GM19193 (cell line): ENCODE measurements around the gene NGEF.

Source experiments
- POLR2A ChIP-seq: IDR thresholded peaks from 4 replicates; pipeline ENCODE4 v1.6.1; 2011; ENCODE audit not compliant: insufficient read depth, insufficient read length; ENCODE audit errors: extremely low read depth

Gene NGEF

DNA sequence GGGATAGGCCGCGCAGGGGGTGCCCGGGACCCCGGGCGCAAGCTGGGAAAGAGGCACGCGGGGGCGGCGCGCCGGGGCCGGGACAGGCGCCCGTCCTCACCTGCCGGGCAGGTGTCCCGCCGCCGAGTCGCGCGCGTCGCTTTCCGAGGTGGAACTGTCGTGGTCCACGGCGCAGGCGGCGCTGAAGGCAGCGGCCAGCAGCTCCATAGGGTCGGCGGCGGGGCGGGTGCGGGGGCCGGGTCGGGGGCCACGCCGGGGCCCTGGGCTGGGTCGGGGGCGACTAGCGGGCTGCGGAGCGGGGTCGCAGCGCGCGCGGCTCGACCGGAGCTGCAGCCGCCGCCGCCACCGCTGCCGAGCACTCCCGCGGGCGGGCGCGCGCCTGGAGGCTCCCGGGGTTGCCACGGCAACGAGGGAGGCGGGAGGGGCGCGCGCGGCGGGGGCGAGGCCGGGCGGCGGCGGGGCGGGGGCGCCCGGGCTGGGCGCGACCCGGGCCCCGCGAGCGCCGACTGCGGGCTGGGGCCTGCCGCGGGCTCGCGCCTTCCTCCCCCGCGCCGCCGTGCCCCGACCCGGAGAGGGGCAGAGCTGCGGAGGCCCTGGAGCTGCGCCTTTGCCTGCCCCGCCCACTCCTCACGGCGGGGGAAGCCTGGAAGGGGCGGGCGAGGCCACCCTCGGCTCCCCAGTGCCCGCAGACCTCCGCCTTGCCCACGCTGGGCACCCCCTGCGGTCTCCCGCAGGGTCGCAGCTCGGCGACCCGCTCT, 85.1 kb downstream of the NGEF start:
- no peak for TF ChIP-seq POLR2A

DNA sequence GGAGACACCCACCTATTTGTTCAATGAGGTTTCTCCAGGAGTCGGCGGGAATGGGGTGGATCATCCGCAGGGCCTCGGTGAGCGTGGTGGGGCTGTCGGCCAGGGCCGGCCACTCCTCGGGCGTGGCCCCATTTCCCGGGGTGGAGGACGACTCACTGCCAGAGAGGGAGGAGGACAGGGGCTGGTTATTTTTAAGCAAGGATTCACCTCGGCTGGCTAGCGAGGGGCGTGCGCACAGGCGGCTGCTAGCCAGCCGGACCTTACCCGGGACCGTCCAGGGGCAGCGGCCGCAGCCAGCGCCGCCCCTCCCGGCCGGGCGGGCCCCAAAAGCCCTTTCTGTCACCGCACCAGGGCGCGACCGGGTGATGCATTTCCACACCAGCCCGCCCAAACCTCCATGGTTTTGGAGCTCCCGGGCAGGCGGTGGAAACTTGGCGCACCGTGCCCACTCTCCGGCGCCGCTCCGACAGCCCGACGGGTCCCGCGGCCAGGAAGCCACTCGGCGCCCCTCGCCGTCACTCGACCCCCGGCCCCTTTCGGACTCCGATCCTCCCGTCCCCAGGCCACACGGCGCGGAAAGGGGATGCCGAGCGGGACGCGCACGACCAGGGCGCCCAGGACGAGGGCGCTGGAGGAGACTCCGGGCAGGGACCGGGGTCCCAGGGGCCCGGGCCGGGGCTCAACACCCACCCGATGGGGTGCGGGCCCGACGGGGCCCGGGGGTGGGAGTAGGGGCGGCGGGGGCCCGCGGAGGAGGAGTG, 85.8 kb downstream of the NGEF start:
- TF ChIP-seq POLR2A: no peak

DNA sequence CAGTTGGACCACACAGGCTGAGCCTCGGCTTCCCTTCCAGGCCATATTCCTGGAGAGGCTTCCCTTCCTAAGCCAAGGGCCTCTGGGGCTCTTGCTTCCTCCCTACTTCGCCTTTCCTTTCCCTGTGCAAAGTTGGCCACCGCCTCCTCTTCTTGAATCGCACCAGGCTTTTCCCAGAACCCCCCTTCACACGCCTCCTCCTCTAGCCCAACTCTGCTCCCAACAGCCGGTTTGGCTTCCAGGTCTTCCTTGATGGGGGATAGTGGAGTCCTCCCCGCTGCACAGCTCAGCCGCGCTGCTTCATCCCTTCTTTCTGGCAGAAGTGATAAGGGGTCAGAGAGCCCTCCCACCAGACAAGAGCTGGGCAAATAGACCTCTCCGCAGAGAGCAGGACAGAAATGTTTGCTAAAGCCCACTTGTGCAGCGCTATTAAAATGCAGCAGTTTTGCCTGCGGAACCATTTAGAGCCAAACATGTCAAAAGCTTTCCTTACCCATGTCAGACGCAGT, 86.6 kb downstream of the NGEF start:
- TF ChIP-seq POLR2A: no peak

DNA sequence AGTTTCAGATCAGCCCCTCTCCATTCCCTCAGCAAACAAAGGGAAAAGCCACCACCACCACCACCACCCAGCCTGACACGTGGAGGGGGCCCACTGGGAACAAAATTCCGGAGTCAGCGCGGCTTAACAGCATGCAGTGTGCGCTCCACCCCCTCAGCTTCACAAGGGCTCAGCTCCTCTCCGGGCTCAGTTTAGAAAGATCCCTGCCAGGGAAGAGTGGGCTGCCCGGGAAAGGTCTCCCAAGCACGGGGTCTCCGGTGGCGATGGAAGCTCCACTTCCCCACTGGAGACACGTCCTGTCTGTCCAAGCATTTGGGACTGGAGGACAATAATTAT, 87.3 kb downstream of the NGEF start:
- no peak for TF ChIP-seq POLR2A

DNA sequence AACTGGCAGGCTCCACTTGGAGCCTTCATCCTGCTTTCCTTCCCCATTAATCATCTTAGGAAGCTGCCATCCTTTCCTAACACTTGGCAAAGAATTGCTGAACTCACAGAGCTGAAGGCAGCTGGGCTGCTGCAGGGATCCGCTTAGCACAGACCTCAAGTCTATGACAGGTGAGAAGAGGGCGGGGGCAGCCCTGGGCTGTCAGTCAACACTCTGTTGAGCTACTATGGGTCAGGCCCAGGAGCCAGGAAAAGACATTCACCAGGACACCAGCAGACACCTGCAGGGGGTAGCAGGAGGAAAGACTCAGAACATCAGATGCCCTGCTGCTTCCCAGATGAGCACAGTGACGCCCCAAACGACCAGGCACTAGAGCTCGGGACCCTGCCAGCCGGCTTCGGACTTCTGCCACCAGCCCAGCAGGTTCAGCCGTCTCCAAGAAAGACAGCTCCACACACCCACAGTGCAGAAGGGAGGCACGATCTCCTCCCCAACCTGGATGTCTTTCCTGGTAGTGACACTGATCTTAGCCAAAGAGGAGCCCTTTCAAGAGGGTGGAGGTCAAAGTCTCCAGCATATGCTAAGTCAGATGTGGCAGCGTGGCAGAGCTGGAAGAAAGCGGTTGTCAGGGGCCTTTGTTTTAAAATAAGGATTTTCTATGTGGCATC, 87.8 kb downstream of the NGEF start:
- no peak for TF ChIP-seq POLR2A

DNA sequence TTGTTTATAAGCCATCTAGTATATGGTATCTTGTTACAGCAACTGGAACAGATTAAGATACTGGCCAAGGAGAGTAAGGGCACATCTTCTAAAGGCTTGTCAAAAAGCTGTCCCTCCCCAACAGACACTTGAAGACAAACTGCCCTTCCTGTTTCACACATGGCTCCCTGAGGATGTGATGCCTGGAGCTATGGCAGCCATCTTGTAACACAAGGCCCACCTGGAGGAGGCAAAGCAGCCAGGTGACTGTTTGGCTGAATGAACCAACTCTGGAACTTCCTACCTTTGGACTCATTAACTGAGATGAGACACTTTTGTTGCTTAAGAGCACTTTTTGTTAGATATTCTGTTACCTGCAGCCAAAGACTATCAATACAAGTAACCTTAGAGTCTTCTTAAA, 88.6 kb downstream of the NGEF start:
- no peak for TF ChIP-seq POLR2A

DNA sequence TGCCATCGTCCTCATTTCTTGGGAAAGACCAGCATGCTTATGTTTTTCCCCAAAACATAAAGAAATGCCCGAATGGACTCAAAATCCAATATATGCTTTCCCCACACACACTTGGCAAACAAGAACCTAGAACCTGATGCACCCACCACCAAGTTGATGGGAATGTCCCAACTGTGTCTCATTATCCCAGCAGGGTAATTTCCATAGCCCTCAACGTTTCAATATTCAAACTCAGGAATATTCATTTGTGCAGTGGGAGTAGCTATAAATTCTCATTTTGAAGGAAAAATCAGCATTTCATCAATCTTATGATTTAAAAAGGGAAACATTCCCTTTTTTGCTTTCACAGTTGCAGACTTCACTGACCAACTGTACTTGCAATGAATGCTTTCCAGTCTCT, 92.3 kb downstream of the NGEF start:
- TF ChIP-seq POLR2A: no peak

DNA sequence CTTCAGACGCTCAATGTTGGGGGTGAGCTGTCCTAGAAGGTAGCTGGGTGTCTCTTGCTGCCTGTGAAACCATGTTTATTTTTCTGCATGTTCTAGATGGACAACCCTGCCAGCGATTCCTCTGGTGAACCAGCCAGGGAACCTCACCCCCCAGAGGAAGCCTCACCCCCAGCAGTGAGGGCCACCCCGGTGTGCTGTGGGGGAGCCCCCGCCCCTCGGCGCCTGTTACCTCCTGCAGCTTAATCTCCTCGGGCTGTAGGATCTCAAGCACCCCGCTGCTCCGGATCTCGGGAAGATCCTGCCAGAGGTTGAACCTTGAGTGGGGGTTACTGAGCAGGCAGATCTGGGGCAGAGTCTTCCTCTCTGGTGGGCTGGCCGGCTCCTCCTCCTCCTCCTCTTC, 93.0 kb downstream of the NGEF start:
- no peak for TF ChIP-seq POLR2A

DNA sequence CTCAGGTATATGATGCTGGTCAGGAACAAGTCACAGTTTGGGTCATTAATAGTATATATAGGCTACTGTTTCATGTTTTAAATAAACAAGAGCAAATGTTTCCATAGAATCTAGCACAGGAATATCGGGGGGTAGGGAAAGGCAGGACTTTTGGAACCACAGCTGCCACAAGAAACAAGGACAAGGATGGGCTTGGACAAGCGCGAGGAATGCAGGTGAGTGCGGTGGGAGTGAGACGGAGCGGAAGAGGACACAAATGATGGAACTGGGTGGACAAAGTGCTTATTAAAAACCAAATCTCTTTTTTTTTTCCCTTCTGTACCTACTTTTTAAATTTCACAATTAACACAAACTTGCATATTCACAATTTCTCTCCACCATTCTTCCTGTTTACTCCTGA, 93.9 kb downstream of the NGEF start:
- TF ChIP-seq POLR2A: no peak

DNA sequence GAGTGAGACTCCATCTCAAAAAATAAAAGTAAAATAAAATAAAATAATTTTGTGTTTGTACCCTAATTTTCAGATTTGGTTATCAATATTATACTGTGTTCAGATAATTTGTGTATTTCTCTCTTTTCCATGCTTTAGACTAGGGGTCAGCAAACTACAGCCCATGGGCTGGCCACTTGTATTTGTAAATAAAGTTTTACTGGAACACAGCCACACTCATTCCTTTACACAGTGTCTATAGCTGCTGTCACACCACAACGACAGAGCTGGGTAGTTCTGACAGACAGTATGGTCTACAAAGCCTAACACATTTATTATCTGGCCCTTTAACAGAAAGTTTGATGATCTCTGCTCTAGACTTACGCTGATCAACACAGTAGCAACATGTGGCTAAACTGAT, 99.2 kb downstream of the NGEF start:
- no peak for TF ChIP-seq POLR2A

DNA sequence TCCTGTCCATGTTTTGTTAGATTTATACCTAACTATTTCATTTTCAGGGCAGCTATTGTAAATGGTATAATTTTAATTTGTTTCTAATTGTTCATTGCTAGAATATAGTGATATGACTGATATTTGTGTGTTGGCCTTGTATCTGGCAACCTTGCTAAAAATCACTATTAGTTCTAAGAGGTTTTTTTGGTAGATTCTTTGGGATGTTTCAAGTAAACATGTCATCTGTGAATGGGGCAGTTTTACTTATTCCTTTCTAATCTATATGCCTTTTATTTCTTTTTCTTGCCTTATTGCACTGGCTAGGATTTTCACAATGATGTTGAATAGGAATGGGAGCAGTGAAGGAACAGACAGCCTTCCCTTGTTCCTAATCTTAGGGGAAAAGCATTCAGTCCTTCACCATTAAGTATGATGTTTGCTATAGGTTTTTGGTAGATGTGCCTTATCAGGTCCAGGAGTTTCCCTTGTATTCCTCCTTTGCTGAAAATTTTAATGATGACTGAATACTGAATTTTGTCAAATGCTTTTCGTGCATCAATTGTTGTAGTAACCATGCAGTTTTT, 101.3 kb downstream of the NGEF start:
- no peak for TF ChIP-seq POLR2A

DNA sequence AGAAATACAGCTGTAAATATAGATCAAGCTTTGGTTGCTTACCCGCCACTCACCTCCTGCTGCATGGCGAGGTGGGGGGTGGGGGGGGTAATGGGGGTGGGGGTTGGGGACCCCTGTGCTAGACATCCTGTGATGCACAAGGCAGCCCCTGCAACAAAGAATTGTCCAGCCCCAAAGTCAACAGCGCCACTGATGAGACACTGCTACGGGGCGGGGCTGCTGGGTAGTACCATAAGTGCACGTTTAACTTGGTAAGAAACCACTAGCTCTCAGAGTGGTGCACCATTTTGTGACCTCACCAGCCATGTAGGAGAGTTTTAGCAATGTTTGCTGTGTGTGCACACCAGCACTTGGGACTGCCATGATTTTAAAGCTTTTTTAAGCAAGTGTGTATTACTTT, 102.7 kb downstream of the NGEF start:
- no peak for TF ChIP-seq POLR2A

DNA sequence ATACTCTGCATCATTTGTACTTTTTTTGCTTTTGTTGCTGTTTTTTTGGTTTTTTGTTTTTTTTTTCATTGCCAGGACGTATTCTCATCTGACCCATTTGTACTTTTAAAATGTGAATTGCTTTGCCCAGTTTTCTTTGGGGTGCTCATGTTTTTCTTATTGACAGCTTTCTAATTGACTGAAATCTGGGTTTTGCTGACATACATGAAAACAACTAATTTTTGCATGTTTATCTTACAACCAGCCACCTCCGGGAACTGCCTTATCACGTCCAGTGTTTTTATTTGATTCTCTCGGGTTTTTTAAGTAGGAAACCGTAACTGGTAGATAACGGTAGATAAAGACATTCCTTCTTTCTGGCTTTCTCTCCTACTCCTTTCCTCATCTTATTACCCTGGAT, 104.4 kb downstream of the NGEF start:
- TF ChIP-seq POLR2A: no peak

DNA sequence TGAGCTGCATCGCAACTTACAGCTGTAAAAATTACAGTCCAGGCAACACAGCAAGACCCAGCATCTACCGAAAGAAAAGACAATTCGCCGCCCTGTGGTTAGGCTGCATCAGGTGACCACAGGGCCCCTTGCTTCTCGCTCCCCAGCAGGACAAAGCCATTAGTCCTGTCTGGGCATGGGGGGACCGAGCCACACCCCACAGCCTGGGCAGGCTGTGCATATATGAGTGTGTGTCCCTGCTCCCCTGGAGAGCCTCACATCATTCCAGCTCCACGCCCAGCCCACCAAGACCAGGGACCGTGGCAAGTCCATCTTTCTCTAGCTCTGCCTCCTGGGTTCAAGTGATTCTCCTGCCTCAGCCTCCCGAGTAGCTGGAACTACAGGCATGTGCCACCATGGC, 109.1 kb downstream of the NGEF start:
- TF ChIP-seq POLR2A: no peak
